ENCODE data around the gene CIC. TPM values are rescaled to one million over a fixed set of nuclear protein-coding genes. Genes with fewer than 3 reads are reported as not detected.

CIC gene
- total and polyA plus RNA-seq, 2 of the 13 experiments (the other 11 are each of a cell fraction or from before 2014, with no cell fraction given): 5.9 to 8.0 TPM

- TF ChIP-seq ZNF83 (CRISPR knock-in tag; IDR thresholded peaks at IDR 0.05; ENCODE audit: borderline replicate concordance): no peak
- no peak for TF ChIP-seq HNRNPK (IDR thresholded peaks at IDR 0.05; ENCODE audit: low read depth, low read length, poor library complexity, severe bottlenecking)
- TF ChIP-seq BCLAF1 (IDR thresholded peaks at IDR 0.05): no peak
- no peak for TF ChIP-seq ARNT (IDR thresholded peaks at IDR 0.05)
- TF ChIP-seq ZNF780A (CRISPR knock-in tag; IDR thresholded peaks at IDR 0.05): no peak
- peak; percentile 38; the same call in 1 of the 2 replicates for TF ChIP-seq NR2C2 (CRISPR knock-in tag; IDR thresholded peaks at IDR 0.05; ENCODE audit: borderline replicate concordance)
- TF ChIP-seq ZBTB21 (CRISPR knock-in tag; IDR thresholded peaks at IDR 0.05): no peak
- TF ChIP-seq FIP1L1 (IDR thresholded peaks at IDR 0.05; ENCODE audit: borderline replicate concordance, insufficient read depth, low read depth, low read length): no peak
- TF ChIP-seq U2AF2 (IDR thresholded peaks at IDR 0.05; ENCODE audit: low read depth, low read length): no peak
- no peak for TF ChIP-seq GPN1 (CRISPR knock-in tag; IDR thresholded peaks at IDR 0.05; ENCODE audit: borderline replicate concordance)
- TF ChIP-seq ZNF235 (CRISPR knock-in tag; IDR thresholded peaks at IDR 0.05; ENCODE audit: borderline replicate concordance): no peak
- no peak for TF ChIP-seq NFYC (CRISPR knock-in tag; IDR thresholded peaks at IDR 0.05)
- TF ChIP-seq ZNF784 (CRISPR knock-in tag; IDR thresholded peaks at IDR 0.05; ENCODE audit: borderline replicate concordance): no peak
- TF ChIP-seq ZNF180 (CRISPR knock-in tag; IDR thresholded peaks at IDR 0.05; ENCODE audit: borderline replicate concordance, low read depth): no peak
- no peak for TF ChIP-seq ZFP82 (CRISPR knock-in tag; IDR thresholded peaks at IDR 0.05; ENCODE audit: borderline replicate concordance)
Measured at GRCh38 chr19:42316223-42317211, 47.5 kb downstream of the CIC start (continued).
